Nucleus accumbens (tissue), 56 donors: ENCODE results near the gene INHBA.

Experiments
- DNase-seq, 56 donors: peaks; one replicate each; lab custom pipeline; 2025; lab: John Stamatoyannopoulos, UW

Gene INHBA

DNA sequence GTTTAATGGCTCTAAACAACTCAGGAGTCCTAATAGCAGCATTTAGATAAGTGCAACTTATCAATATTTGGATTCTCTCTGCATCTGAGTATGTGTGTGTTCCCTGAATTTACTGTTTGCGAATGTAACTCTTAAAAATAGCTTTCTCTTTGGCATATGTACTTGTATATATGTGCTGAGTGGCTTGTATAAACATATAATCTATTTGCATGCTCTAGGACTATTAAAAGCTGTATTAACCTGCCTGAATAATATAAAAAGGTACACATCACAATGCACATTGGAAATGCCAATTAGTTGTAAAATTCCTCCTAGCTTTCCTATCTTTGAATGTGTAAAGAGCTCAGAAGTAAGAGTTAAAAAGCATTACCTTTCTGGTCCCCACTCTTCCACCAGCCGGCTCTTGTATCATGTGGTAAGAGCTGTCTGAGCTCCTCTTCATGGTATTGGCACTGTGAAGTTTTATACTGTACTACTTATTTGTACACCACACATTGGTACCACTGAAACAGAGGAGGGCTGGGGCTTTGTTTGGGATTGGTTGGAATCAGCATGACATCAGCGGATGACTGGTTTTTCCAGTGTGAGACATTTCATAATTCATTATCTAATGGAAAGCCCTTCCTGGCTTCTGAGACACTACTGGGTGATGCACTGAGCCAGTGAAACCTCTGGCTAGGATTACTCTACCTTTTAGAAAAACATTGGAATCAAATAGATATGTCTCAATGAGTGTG, at the start of gene INHBA:
TSS of gene INHBA (minus strand) at position 456 of the 737 bp plus-strand sequence. CDS start 2,716 bp downstream, outside the sequence.
- peak in 4 of 56 donors; percentile 15 to 44 (median 26) for DNase-seq

DNA sequence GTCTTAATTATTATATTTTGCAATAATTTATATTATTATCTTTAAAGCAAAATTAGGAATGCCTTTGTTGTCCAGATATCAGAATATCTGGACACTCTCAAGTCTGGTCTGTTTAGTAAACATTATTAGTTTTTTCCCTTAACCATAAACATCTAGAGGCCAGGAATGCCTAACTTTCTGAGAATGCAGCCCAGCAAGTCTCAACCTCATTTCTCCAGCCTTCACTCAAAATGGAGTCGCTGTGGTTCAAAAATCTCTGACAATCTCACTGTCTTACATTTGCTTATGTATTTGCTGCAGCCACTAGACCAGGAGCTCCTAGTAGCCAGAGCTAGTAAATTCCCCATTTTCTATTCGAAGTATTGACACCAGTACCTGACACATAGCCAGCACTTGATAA, 49.7 kb upstream of the INHBA start:
- no peak for DNase-seq

DNA sequence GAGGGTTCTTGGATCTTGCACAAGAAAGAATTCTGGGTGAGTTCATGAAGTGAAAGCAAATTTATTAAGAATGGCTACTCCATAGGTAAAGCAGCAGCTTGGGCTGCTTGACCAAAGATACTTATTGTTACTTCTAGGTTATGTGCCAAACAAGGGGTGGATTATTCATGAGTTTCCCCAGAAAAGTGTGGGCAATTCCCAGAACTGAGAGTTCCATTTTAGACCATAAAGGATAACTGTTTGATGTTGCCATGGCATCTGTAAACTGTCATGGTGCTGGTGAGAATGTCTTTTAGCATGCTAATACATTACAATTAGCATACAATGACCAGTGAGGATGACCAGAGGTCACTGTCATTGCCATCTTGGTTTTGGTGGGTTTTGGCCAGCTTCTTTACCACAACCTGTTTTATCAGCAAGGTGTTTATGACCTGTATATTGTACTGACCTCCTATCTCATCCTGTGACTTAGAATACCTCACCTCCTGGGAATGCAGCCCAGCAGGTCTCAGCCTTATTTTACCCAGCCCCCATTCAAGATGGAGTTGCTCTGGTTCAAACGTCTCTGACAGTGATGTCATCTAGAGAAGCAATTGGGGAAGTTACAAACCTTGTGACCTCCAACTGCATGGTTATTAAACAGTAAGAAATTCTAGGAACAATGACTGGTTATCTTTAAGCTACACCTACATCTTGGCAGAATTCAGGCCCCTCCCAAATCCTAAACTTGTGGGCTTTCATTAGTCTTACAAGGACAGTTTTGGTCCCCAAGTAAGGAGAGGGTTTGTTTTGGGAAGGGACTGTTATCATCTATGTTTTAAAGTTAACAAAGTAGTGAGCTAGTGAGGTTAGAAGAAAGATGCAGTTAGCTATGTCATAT, 48.0 kb upstream of the INHBA start:
- DNase-seq = no peak

DNA sequence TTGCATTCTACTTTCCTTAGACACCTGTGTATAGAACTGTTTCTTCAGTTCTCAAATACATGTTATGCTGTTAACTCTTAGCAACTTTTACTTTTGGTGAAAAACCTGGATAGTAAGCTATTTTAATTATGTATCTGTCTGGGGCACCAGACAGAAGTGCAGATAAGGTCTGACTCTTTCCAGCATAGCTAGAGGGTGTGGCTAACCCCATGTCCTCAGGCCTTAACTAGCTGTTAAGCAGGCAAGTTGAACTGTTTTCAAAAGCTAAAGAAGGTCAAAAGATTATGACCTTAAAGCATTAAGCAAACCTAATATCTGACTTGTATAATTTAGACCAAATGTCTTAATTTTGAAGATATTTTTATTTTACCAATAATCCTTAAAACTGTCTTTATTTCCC, 45.1 kb upstream of the INHBA start:
- DNase-seq = no peak

DNA sequence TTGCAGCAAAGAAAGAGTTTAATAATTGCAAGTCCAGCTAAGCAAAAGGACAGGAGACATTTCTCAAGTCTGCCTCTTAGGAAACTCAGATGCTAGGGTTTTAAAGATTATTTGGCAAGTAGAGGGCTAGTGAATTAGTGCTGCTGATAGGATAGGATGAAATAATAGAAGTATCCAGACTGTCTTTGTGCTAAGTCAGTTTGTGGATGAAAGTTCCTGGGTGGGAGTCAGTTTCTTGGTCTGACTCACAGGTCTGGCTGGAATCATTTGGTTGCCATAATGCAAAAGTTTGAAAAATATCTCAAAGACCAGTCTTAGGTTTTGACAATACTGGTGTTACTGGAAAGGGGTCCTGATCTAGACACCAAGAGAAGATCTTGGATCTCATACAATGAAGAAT, 42.6 kb upstream of the INHBA start:
- no peak for DNase-seq

DNA sequence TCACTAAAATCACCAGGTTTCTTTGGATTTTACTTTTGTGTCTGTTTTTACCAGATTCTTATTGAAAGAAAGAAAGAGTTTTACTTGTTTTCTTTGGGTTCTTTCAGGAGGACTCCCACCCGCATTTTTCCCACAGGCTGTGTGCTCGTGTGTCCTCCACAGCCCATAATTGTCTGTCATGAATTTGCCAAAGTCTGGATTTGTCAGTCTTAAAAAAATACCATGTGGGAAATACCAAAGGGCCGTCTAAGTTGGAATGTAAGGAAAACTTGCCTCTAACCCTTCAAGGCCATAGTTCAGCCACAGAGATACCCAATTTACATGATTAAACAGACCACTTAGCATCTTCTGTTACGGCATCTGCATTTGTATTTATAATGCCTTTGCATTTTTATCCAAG, 41.3 kb upstream of the INHBA start:
- DNase-seq = no peak

DNA sequence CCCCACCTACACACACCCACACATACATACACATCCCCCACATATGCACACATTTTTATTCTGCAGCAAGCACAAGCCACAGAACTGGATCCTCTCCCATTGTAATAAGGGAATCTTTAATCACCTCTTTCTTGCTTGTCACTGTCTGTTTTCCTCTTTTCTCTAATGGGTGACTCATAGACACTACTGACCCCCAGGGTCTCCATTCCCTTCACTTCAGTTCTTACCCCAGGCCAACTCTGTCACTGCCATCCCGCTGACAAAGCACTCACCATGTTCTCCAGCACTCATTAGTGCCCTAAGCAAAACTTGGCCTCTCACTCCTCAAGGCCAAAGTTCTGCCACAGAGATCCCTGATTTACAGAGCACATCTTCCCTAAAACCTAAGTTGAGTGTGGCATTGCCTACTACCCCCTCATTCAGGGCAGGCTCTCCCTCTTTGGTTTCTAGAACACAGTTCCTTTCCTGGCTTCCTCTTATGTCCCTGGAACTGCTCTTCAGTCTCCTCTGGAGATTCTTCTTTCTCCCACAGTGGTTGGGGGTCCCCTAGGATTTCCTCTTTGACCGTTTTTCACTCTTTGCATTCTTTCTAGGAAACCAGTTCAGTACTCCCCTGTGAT, 39.6 kb upstream of the INHBA start:
- no peak for DNase-seq

DNA sequence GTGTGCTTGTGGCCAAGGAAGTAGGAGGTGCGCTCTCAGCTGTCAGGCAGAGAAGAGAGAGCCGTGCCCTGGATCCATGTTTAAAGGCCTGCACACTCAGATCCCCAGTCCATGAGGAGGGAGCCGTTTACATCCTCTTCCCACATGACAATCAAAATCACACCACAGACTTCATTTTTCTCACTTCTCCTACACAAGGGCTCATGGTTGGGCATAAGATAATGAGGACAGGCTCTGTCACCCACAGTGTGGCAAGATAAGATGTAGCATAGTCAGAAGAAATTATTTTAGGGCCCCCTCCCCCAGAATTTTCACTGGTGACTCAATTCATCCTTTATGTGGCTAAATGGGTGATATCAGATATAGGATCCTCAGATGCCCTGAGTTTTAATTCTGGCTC, 35.9 kb upstream of the INHBA start:
- no peak for DNase-seq

DNA sequence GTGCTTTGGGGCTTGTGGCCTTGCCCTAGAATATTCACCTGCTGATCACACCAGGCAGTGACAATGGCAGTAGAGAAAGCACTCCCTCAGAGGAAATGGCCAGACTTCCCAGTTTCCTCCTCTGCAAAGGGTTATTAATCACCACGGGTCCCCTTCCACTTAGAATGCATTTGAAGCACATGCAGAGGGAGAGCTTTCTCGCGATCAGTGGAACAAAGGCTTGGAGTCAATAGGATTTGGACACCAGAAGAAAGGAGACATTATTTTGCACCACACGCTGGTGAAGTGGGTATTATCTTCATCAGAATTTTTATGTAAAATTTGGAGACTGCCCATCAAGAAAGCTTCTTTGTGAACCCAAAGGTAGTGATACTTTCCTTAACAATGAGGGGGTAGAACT, 35.4 kb upstream of the INHBA start:
- DNase-seq = no peak

DNA sequence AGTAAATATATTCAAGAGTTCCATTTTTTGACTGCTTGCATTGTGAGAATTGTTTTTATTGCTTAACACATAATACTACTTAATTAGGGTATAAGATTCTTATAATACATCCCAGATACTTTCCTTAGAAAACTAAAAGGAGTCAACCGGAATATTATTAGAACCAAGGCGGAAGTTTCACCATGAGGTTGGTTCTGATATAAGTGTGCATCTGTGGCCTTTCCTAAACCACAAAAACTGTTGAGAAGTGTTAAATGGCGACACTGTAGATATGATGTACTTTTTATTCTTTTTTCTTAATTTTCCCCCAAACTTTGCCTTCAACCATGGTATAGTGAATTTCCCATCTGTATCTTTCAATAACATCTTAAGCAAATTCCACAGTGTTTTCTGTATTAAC, 32.3 kb upstream of the INHBA start:
- no peak for DNase-seq

DNA sequence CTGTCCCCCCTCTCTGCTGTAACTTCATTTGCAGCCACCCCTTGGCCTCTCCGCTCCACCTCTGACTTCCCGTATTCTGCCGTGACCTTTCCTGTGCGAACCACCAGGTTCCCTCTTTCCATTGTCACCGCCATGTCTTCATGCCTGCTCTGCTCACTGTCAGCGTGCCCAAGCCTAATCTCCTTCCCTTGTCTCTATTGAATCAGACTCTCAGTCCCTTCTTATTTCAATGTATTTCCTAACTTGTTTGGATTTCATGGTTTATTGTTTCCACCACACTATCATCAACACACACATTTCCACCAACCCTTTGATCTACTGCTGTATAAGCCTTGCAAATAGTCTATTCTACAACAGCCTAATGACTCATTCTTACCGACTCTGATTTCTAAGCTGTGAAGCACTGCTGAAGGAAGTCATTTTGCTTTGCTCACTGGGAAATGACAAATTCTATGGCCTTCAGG, 30.0 kb upstream of the INHBA start:
- peak in 1 of 56 donors; percentile 5 for DNase-seq

DNA sequence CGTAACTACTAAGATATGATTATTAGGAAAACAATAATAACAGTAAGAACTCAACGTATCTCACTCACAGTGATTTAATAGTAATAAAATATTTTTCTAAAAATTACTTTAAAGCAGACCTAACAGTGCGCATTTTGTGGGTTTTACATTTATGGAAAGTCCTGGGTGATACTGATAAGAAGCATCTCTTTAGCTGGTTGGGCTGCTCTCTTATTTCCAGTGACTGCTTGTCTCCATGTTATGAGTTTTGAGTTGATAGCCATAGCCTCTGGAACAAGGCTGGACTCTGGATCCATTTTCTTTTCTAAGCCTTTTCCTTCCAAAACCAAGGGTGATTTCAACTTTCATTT, 29.5 kb upstream of the INHBA start:
- DNase-seq = no peak

DNA sequence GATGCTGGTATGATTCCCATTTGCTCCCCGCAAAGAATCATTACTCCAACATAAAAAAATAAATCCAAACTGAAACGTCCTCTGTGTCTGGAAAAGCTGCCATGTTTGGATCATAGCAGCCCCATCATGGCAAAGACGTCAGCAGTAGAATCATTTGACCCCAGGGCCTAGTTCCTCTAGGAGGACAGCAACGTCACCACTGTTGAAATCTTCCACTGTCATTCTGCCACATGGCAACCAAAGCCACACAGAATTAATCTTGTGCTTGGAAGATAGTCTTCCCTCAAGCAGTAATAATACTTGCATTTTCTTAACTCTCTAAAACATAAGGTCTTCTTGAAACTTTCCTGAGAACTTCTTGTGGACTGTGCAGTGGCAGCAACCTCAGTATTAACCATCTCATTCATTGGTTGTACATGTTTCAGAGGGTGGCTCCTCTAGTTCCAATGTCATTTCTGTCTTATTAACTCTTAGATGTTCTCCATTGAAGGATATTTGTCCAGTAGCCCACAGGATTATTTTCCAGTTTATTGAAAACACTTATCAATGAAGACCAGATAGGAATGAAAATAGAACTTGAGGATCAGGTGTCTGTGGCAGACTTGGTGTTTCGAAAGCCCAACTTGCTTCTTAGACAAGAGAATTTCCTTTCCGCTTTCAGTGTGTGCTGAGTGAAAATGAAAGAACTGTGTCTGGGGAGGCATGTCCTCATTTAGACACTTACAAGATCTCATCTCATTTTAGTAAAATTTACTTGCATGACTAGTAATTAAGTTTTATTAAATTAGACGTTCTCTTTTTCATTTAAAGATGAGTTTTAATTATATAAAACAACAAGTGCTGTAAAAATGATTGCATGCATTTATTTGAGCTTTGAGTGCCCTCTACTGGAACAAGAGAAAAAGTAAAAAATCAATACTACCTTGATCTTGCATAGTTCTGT, 28.9 kb upstream of the INHBA start:
- peak in 2 of 56 donors; percentile 3 to 6 for DNase-seq

DNA sequence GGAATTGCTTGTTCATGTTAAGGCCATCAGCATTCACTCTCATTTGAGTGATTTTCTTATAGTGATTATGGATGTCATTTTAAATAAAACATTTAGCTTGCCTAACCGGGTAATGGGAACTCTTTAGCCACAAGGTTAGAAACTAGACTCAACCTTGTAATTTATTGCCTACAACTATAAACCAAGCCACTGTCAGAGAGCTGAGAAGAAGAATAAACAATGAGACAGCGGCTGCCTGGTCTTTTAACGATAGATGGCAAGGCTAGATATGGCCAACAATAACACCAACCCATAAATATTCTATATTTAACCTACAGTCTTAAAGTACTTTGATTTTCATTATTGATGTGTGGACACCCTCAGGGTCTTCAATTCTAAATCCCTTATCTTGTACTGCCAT, 27.8 kb upstream of the INHBA start:
- no peak for DNase-seq

DNA sequence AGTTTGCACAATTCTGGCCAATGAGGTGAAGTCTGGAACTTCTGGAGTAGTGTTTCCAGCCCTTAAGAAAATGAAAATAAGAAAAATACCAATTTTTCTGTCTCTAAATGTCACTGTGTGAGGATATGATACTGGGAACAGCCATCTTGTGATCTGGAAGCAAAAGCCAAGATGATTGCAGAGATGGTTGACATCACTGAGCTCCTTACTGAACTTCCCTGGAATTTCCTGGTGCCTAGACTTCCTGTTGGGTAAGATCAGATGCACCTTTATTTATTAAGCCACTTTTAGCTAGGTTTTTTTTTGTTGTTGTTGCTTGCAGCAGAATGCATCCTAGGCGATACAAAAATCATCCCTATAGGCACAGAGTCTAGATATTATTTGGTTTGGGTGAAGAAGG, 27.3 kb upstream of the INHBA start:
- no peak for DNase-seq

DNA sequence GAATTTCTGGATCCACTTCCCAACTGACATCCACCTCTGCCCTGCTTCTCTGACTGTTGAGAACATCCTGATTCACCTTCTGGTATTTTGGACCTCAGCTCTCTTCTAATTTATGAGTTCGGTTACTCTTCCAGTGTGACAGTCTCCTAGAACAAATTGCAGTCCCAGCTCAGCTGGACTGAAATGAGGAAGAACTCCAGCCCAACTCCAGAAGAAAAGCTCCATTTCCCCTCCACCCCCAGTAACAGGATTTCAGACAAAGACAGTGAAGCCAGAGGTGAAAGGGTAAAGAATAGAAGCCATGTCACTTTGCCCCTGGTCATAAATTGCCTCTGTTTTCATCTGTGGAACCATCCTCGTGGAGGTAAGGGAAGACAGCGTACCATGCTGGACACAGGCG, 26.2 kb upstream of the INHBA start:
- no peak for DNase-seq

DNA sequence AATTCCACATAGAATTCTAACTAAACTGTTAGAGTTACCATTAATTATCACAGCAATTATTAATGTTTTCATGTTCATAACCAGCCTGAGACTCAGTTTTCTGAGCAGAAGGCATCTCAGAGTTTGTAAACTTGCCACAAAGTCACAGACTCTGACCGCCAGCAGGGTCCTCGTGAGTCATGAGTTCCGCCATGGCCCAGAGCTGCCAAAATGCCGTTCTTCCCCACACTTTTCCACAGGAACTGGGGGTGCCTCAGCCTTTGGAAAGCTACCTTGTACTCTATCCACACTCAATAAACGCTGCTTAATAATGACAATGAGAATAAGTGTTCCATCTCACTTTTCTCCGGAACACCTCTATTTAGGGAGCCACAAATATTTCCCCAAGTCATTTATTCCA, 22.1 kb upstream of the INHBA start:
- no peak for DNase-seq

DNA sequence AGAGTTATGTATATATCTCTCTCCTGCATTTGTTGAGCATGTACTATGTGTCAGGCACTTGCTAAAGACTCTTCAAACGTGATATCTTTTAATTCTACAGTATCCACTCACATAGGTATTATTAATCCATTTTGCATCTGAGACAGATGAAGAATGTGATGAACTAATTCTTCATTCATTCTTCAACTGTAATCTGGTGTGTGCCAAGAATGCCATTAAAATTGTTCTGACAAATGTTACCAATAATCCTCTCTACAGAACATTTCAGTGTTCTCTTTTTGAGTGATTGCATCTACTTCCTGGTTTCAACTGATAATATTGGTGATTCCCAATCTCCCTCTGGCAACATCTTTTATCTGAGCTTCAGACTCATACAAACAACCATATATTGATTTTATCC, 18.0 kb upstream of the INHBA start:
- no peak for DNase-seq

DNA sequence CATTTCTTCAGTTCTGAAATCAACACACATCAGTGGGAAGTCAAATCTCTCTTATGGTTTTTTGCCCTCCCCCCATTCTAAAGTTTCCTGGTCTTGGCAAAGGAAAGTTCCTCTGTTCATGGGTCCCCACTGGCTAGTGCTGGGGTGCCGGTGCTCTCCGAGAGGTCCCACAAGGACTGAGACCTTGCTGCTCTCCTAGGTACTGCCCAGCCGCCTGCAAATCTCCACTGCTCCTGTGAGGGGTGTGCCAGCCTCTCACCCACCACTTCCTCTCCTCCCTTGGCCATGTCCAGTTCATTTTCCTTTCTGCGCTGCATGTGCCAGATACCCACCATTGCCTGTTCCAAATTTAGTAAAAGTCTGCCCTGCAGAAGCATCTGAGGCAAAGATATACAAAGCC, 17.2 kb upstream of the INHBA start:
- no peak for DNase-seq

DNA sequence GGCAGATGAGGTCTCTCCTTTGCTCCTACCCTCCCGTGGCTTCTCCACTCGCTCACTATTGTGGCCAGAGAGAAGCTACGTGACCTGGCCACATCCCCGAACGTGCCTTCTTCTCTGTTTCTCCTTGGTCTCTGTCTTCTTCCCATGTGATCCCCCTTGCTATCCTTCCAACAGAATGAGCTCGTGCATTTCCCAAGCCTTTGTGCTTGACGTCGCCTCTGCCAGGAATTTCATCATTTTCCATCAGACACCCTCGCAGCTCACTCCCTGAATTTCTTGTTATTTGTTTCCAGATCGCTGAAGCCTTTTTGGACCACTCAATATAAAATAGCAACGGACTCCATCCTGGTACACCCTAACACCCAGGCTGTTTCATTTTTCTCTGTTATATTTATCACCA, 13.8 kb upstream of the INHBA start:
- DNase-seq = no peak
